GM23338 (cell line): ENCODE results near the gene RBM23.

Experiments
- CREB1 ChIP-seq: fragments of 250-450 bp; sonication (Bioruptor Pico); IDR thresholded peaks from 2 replicates; pipeline ENCODE4 v1.5.0; 2020; ENCODE audit warnings: low read depth, mild to moderate bottlenecking, moderate library complexity
- EZH2 ChIP-seq: fragments of 200-600 bp; sonication (generic); IDR thresholded peaks from one replicate; pipeline ENCODE4 v1.8.0; 2017; ENCODE audit warnings: antibody characterized with exemption, mild to moderate bottlenecking, low read depth; ENCODE audit not compliant: unreplicated experiment
- EZH2phosphoT487 ChIP-seq: fragments of 200-600 bp; sonication (generic); IDR thresholded peaks from one replicate; pipeline ENCODE4 v1.8.1; 2018; ENCODE audit warnings: antibody characterized with exemption; ENCODE audit not compliant: unreplicated experiment
- JUNB ChIP-seq: IDR thresholded peaks from one replicate; pipeline ENCODE4 v1.6.1; 2016; ENCODE audit warnings: antibody characterized with exemption; ENCODE audit not compliant: unreplicated experiment
- NANOG ChIP-seq: IDR thresholded peaks from 2 replicates; pipeline ENCODE4 v1.6.1; 2016; ENCODE audit warnings: antibody characterized with exemption, borderline replicate concordance
- POLR2AphosphoS5 ChIP-seq: IDR thresholded peaks from 2 replicates; pipeline ENCODE4 v1.6.1; 2016; ENCODE audit warnings: antibody characterized with exemption, low read depth
- STAT1 ChIP-seq: IDR thresholded peaks from one replicate; pipeline ENCODE4 v1.6.1; 2016; ENCODE audit warnings: antibody characterized with exemption; ENCODE audit not compliant: unreplicated experiment
- ZNF114 ChIP-seq: fragments of 250-450 bp; sonication (Bioruptor Pico); IDR thresholded peaks from 2 replicates; pipeline ENCODE4 v1.5.0; 2020; ENCODE audit warnings: mild to moderate bottlenecking, moderate library complexity
- ZNF331 ChIP-seq: fragments of 250-450 bp; sonication (Bioruptor Pico); IDR thresholded peaks from 2 replicates; pipeline ENCODE4 v1.5.0; 2020; ENCODE audit warnings: low read depth, mild to moderate bottlenecking, moderate library complexity
- TF ChIP-seq, protein P1 (sequence below), 2 experiments: fragments of 200-600 bp in 1 of 2; sonication (generic) in 1 of 2; conservative IDR thresholded peaks; 2 replicates each; pipeline versions ENCODE4 v1.5.1 to v1.6.1; 2016 to 2017; ENCODE audit warnings: antibody characterized with exemption in 2 of 2, low read depth in 2 of 2, mild to moderate bottlenecking in 2 of 2, moderate library complexity in 1 of 2
- TF ChIP-seq, protein P2 (sequence below): IDR thresholded peaks from 2 replicates; pipeline ENCODE4 v1.6.1; 2016; ENCODE audit warnings: antibody characterized with exemption
- TF ChIP-seq, protein P3 (sequence below): IDR thresholded peaks from one replicate; pipeline ENCODE4 v1.6.1; 2018; ENCODE audit warnings: antibody characterized with exemption; ENCODE audit not compliant: unreplicated experiment
- TF ChIP-seq, protein P4 (sequence below): fragments of 250-450 bp; sonication (Bioruptor Pico); IDR thresholded peaks from 2 replicates; pipeline ENCODE4 v1.5.0; 2020; ENCODE audit warnings: mild to moderate bottlenecking, moderate library complexity

DNA sequence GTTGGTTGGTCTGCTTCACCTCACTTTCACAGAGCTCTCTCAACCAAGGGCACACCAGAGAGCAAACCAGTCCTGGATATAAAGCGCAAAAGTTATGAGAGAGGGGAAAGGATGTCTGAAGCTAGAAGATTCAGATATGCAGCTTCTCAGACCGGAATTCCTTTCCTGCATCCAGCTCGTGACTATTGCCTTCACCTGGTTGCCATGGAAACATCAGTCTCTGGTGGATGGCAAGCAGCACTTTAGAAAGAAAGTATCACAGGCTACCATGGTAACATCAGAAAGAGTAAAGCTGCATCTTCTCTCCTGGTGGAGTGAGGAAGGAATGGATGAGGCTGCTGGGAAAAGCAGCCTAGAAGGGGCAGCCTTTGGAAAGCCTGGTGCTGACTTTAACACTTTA lies 22.2 kb downstream of the RBM23 start:
- TF ChIP-seq EZH2: no peak
- TF ChIP-seq, protein P1, sequence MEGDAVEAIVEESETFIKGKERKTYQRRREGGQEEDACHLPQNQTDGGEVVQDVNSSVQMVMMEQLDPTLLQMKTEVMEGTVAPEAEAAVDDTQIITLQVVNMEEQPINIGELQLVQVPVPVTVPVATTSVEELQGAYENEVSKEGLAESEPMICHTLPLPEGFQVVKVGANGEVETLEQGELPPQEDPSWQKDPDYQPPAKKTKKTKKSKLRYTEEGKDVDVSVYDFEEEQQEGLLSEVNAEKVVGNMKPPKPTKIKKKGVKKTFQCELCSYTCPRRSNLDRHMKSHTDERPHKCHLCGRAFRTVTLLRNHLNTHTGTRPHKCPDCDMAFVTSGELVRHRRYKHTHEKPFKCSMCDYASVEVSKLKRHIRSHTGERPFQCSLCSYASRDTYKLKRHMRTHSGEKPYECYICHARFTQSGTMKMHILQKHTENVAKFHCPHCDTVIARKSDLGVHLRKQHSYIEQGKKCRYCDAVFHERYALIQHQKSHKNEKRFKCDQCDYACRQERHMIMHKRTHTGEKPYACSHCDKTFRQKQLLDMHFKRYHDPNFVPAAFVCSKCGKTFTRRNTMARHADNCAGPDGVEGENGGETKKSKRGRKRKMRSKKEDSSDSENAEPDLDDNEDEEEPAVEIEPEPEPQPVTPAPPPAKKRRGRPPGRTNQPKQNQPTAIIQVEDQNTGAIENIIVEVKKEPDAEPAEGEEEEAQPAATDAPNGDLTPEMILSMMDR (conservative IDR thresholded peaks at IDR 0.05; ENCODE audit: low read depth in 2 of 2): no peak
- TF ChIP-seq ZNF114: no peak
- TF ChIP-seq, protein P2, sequence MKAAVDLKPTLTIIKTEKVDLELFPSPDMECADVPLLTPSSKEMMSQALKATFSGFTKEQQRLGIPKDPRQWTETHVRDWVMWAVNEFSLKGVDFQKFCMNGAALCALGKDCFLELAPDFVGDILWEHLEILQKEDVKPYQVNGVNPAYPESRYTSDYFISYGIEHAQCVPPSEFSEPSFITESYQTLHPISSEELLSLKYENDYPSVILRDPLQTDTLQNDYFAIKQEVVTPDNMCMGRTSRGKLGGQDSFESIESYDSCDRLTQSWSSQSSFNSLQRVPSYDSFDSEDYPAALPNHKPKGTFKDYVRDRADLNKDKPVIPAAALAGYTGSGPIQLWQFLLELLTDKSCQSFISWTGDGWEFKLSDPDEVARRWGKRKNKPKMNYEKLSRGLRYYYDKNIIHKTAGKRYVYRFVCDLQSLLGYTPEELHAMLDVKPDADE: no peak
- TF ChIP-seq, protein P3, sequence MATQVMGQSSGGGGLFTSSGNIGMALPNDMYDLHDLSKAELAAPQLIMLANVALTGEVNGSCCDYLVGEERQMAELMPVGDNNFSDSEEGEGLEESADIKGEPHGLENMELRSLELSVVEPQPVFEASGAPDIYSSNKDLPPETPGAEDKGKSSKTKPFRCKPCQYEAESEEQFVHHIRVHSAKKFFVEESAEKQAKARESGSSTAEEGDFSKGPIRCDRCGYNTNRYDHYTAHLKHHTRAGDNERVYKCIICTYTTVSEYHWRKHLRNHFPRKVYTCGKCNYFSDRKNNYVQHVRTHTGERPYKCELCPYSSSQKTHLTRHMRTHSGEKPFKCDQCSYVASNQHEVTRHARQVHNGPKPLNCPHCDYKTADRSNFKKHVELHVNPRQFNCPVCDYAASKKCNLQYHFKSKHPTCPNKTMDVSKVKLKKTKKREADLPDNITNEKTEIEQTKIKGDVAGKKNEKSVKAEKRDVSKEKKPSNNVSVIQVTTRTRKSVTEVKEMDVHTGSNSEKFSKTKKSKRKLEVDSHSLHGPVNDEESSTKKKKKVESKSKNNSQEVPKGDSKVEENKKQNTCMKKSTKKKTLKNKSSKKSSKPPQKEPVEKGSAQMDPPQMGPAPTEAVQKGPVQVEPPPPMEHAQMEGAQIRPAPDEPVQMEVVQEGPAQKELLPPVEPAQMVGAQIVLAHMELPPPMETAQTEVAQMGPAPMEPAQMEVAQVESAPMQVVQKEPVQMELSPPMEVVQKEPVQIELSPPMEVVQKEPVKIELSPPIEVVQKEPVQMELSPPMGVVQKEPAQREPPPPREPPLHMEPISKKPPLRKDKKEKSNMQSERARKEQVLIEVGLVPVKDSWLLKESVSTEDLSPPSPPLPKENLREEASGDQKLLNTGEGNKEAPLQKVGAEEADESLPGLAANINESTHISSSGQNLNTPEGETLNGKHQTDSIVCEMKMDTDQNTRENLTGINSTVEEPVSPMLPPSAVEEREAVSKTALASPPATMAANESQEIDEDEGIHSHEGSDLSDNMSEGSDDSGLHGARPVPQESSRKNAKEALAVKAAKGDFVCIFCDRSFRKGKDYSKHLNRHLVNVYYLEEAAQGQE: no peak
- no peak for TF ChIP-seq POLR2AphosphoS5
- no peak for TF ChIP-seq EZH2phosphoT487
- no peak for TF ChIP-seq JUNB
- TF ChIP-seq CREB1 (CRISPR knock-in tag): no peak
- no peak for TF ChIP-seq ZNF331 (CRISPR knock-in tag)
- no peak for TF ChIP-seq NANOG
- no peak for TF ChIP-seq STAT1
- TF ChIP-seq, protein P4, sequence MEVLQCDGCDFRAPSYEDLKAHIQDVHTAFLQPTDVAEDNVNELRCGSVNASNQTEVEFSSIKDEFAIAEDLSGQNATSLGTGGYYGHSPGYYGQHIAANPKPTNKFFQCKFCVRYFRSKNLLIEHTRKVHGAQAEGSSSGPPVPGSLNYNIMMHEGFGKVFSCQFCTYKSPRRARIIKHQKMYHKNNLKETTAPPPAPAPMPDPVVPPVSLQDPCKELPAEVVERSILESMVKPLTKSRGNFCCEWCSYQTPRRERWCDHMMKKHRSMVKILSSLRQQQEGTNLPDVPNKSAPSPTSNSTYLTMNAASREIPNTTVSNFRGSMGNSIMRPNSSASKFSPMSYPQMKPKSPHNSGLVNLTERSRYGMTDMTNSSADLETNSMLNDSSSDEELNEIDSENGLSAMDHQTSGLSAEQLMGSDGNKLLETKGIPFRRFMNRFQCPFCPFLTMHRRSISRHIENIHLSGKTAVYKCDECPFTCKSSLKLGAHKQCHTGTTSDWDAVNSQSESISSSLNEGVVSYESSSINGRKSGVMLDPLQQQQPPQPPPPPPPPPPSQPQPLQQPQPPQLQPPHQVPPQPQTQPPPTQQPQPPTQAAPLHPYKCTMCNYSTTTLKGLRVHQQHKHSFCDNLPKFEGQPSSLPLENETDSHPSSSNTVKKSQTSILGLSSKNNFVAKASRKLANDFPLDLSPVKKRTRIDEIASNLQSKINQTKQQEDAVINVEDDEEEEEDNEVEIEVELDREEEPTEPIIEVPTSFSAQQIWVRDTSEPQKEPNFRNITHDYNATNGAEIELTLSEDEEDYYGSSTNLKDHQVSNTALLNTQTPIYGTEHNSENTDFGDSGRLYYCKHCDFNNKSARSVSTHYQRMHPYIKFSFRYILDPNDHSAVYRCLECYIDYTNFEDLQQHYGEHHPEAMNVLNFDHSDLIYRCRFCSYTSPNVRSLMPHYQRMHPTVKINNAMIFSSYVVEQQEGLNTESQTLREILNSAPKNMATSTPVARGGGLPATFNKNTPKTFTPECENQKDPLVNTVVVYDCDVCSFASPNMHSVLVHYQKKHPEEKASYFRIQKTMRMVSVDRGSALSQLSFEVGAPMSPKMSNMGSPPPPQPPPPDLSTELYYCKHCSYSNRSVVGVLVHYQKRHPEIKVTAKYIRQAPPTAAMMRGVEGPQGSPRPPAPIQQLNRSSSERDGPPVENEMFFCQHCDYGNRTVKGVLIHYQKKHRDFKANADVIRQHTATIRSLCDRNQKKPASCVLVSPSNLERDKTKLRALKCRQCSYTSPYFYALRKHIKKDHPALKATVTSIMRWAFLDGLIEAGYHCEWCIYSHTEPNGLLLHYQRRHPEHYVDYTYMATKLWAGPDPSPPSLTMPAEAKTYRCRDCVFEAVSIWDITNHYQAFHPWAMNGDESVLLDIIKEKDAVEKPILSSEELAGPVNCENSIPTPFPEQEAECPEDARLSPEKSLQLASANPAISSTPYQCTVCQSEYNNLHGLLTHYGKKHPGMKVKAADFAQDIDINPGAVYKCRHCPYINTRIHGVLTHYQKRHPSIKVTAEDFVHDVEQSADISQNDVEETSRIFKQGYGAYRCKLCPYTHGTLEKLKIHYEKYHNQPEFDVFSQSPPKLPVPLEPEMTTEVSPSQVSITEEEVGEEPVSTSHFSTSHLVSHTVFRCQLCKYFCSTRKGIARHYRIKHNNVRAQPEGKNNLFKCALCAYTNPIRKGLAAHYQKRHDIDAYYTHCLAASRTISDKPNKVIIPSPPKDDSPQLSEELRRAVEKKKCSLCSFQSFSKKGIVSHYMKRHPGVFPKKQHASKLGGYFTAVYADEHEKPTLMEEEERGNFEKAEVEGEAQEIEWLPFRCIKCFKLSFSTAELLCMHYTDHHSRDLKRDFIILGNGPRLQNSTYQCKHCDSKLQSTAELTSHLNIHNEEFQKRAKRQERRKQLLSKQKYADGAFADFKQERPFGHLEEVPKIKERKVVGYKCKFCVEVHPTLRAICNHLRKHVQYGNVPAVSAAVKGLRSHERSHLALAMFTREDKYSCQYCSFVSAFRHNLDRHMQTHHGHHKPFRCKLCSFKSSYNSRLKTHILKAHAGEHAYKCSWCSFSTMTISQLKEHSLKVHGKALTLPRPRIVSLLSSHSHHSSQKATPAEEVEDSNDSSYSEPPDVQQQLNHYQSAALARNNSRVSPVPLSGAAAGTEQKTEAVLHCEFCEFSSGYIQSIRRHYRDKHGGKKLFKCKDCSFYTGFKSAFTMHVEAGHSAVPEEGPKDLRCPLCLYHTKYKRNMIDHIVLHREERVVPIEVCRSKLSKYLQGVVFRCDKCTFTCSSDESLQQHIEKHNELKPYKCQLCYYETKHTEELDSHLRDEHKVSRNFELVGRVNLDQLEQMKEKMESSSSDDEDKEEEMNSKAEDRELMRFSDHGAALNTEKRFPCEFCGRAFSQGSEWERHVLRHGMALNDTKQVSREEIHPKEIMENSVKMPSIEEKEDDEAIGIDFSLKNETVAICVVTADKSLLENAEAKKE (CRISPR knock-in tag): no peak
